WTC11 (cell line): ENCODE results near the gene NSMF. TPM values are rescaled to one million over a fixed set of nuclear protein-coding genes. Genes with fewer than 3 reads are reported as not detected.

ENCODE experiments used
- ATAC-seq: fragments of 200-7000 bp; cut with Tn5 transposase; 2 replicates; pipeline ENCODE4 v1.10.0; 2021; ENCODE audit warnings: mild to moderate bottlenecking, moderate library complexity
- CTCF ChIA-PET: fragments of 300-600 bp; sonication (Branson Sonifier 250); formaldehyde crosslinking; loops from one replicate; lab custom pipeline; 2021; ENCODE audit warnings: antibody characterized with exemption; lab: Charles Lee
- POLR2A ChIA-PET: fragments of 350-600 bp; sonication (Branson Sonifier 250); formaldehyde crosslinking; loops from one replicate; lab custom pipeline; 2021; ENCODE audit warnings: antibody characterized with exemption; lab: Charles Lee
- DNase-seq: peaks from one replicate; pipeline ENCODE4 v3.0.0; 2021; ENCODE audit warnings: low spot score
- H3K27ac Mint-ChIP-seq: 2 replicates; pipeline ENCODE4 v1.8.0; 2021; ENCODE audit warnings: mixed read lengths
- H3K27me3 Mint-ChIP-seq: 2 replicates; pipeline ENCODE4 v1.8.0; 2021; ENCODE audit warnings: low read depth, mild to moderate bottlenecking, moderate library complexity, mixed read lengths
- H3K36me3 Mint-ChIP-seq: 2 replicates; pipeline ENCODE4 v1.8.0; 2021; ENCODE audit warnings: mixed read lengths
- H3K4me1 Mint-ChIP-seq: 2 replicates; pipeline ENCODE4 v1.8.0; 2022; ENCODE audit warnings: mixed read lengths
- H3K4me3 Mint-ChIP-seq: 2 replicates; pipeline ENCODE4 v1.8.0; 2021; ENCODE audit warnings: mild to moderate bottlenecking, moderate library complexity, mixed read lengths
- H3K9me3 Mint-ChIP-seq: 2 replicates; pipeline ENCODE4 v1.8.0; 2021; ENCODE audit warnings: mixed read lengths
- ATF1 ChIP-seq: sonication (generic); formaldehyde crosslinking; IDR thresholded peaks from 2 replicates; pipeline ENCODE4 v1.8.1; 2023; ENCODE audit warnings: mild to moderate bottlenecking, moderate library complexity, missing genetic modification reagents
- CBFB ChIP-seq: sonication (generic); formaldehyde crosslinking; IDR thresholded peaks from 2 replicates; pipeline ENCODE4 v1.8.1; 2022; ENCODE audit warnings: mild to moderate bottlenecking, low read depth, missing genetic modification reagents
- ELF4 ChIP-seq: sonication (generic); formaldehyde crosslinking; IDR thresholded peaks from 2 replicates; pipeline ENCODE4 v1.8.1; 2022; ENCODE audit warnings: low read depth, mild to moderate bottlenecking, moderate library complexity, missing genetic modification reagents
- FOXP4 ChIP-seq: sonication (generic); formaldehyde crosslinking; IDR thresholded peaks from 2 replicates; pipeline ENCODE4 v1.8.0; 2022; ENCODE audit warnings: mild to moderate bottlenecking, missing genetic modification reagents
- NFATC4 ChIP-seq: fragments of 250-450 bp; sonication (Bioruptor Pico); IDR thresholded peaks from 2 replicates; pipeline ENCODE4 v1.9.0; 2021; ENCODE audit warnings: mild to moderate bottlenecking
- NFYB ChIP-seq: sonication (generic); formaldehyde crosslinking; conservative IDR thresholded peaks from 2 replicates; pipeline ENCODE4 v1.8.0; 2022; ENCODE audit warnings: low read depth, missing genetic modification reagents
- RELA ChIP-seq: sonication (generic); formaldehyde crosslinking; IDR thresholded peaks from 2 replicates; pipeline ENCODE4 v1.8.1; 2022; ENCODE audit warnings: missing genetic modification reagents, mild to moderate bottlenecking, borderline replicate concordance
- TCF7 ChIP-seq: sonication (generic); formaldehyde crosslinking; IDR thresholded peaks from 2 replicates; pipeline ENCODE4 v1.8.0; 2022; ENCODE audit warnings: mild to moderate bottlenecking, low read depth, missing genetic modification reagents, moderate library complexity
- USF2 ChIP-seq: sonication (generic); formaldehyde crosslinking; IDR thresholded peaks from 2 replicates; pipeline ENCODE4 v1.8.1; 2023; ENCODE audit warnings: mild to moderate bottlenecking, missing genetic modification reagents, moderate library complexity
- ZBTB43 ChIP-seq: sonication (generic); formaldehyde crosslinking; IDR thresholded peaks from 2 replicates; pipeline ENCODE4 v1.8.1; 2023; ENCODE audit warnings: mild to moderate bottlenecking, missing genetic modification reagents
- ZMAT4 ChIP-seq: fragments of 250-450 bp; sonication (Bioruptor Pico); IDR thresholded peaks from 2 replicates; pipeline ENCODE4 v1.9.0; 2021; ENCODE audit warnings: mild to moderate bottlenecking
- ZNF121 ChIP-seq: sonication (generic); formaldehyde crosslinking; IDR thresholded peaks from 2 replicates; pipeline ENCODE4 v1.8.0; 2023; ENCODE audit warnings: missing genetic modification reagents
- ZNF263 ChIP-seq: sonication (generic); formaldehyde crosslinking; IDR thresholded peaks from 2 replicates; pipeline ENCODE4 v1.8.1; 2022; ENCODE audit warnings: low read depth, mild to moderate bottlenecking, moderate library complexity, missing genetic modification reagents
- total RNA-seq: library from RNA; stranded (reverse); gene quantifications from 3 replicates; pipeline ENCODE4 v1.2.3, GENCODE V29; 2021
- TF ChIP-seq, protein P1 (sequence below): sonication (generic); formaldehyde crosslinking; IDR thresholded peaks from 2 replicates; pipeline ENCODE4 v1.8.0; 2022; ENCODE audit warnings: mild to moderate bottlenecking, missing genetic modification reagents
- TF ChIP-seq, protein P2 (sequence below): sonication (generic); formaldehyde crosslinking; IDR thresholded peaks from 2 replicates; pipeline ENCODE4 v1.8.1; 2022; ENCODE audit warnings: missing genetic modification reagents, borderline replicate concordance
- TF ChIP-seq, protein P3 (sequence below): sonication (generic); formaldehyde crosslinking; IDR thresholded peaks from 2 replicates; pipeline ENCODE4 v1.8.1; 2022; ENCODE audit warnings: low read depth, missing genetic modification reagents, borderline replicate concordance
- TF ChIP-seq, protein P4 (sequence below): sonication (generic); formaldehyde crosslinking; conservative IDR thresholded peaks from 2 replicates; pipeline ENCODE4 v1.8.1; 2022; ENCODE audit warnings: mild to moderate bottlenecking, missing genetic modification reagents

NSMF gene
- total RNA-seq, 1 experiment from 2014 or later, result 61.9 TPM

DNA sequence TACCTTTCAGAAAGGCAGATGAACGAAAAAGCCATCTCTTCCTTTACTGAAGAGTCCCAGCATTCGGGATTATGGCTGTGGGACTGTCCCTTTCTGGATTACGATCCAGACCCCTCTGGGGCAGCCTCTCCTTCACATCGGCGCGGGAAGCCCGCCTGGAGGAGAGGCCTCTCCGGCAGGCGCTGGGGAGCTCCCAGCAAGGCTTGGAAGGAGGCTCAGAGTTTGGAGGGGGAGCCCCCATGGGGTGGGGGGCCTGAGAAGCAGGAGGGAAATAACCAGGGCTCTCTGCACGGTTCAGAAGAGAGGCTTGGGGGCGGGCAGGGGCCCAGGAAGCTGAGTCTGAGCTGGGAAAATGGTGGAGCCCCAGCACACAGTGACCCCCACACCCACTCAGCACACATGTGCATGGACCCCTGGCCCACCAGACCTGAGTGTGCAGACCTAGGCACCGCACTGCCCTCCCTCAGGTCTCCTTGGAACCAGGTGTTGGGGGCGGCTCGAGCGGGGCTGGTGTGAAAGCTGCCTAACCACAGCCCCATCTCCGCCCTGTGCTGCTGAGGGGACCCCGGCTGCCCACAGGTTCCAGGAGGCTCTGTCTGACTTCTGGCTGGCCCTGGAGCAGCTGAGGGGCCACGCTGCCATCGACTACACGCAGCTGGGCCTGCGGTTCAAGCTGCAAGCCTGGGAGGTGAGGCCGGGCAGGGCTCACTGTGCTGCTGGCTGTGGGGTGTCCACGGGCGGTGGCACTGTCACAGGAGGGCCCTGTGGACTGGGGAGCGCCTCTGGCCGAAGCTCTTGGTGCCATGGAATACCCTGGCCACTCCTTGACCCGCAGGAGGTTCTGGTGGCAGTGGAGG is 31.5 kb downstream of the NSMF start:
- ATAC-seq, result no peak
- Mint-ChIP-seq H3K4me1 (no peaks in the 10 kb centered on the region), H3K27ac (no peak overlapping the region), H3K27me3 (no peaks in the 10 kb centered on the region; the same call in 1 of the 2 replicates), H3K4me3 (no peak overlapping the region), H3K36me3 (no peaks in the 10 kb centered on the region), H3K9me3 (no peaks in the 10 kb centered on the region)
- CTCF ChIA-PET, result interaction anchor here (1.0 to 1.5 kb wide), 2 partner anchors 17 to 141 kb away, joined by 3 read pairs; no protein-coding TSS in a partner anchor
- no peak for TF ChIP-seq NFYB
- TF ChIP-seq ZBTB43 (CRISPR knock-in tag), result no peak
- TF ChIP-seq ATF1 (CRISPR knock-in tag), result no peak
- no peak for TF ChIP-seq NFATC4 (CRISPR knock-in tag)
- TF ChIP-seq, protein P1, sequence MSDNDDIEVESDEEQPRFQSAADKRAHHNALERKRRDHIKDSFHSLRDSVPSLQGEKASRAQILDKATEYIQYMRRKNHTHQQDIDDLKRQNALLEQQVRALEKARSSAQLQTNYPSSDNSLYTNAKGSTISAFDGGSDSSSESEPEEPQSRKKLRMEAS (CRISPR knock-in tag), result no peak
- TF ChIP-seq RELA (CRISPR knock-in tag), result no peak
- no peak for TF ChIP-seq ZNF121
- TF ChIP-seq TCF7 (CRISPR knock-in tag), result no peak
- TF ChIP-seq ELF4 (CRISPR knock-in tag), result no peak
- no peak for TF ChIP-seq USF2 (CRISPR knock-in tag)
- TF ChIP-seq FOXP4 (CRISPR knock-in tag), result no peak
- no peak for TF ChIP-seq ZNF263 (CRISPR knock-in tag)
- TF ChIP-seq ZMAT4, result no peak
- TF ChIP-seq, protein P2, sequence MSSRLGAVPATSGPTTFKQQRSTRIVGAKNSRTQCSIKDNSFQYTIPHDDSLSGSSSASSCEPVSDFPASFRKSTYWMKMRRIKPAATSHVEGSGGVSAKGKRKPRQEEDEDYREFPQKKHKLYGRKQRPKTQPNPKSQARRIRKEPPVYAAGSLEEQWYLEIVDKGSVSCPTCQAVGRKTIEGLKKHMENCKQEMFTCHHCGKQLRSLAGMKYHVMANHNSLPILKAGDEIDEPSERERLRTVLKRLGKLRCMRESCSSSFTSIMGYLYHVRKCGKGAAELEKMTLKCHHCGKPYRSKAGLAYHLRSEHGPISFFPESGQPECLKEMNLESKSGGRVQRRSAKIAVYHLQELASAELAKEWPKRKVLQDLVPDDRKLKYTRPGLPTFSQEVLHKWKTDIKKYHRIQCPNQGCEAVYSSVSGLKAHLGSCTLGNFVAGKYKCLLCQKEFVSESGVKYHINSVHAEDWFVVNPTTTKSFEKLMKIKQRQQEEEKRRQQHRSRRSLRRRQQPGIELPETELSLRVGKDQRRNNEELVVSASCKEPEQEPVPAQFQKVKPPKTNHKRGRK, result no peak
- TF ChIP-seq, protein P3, sequence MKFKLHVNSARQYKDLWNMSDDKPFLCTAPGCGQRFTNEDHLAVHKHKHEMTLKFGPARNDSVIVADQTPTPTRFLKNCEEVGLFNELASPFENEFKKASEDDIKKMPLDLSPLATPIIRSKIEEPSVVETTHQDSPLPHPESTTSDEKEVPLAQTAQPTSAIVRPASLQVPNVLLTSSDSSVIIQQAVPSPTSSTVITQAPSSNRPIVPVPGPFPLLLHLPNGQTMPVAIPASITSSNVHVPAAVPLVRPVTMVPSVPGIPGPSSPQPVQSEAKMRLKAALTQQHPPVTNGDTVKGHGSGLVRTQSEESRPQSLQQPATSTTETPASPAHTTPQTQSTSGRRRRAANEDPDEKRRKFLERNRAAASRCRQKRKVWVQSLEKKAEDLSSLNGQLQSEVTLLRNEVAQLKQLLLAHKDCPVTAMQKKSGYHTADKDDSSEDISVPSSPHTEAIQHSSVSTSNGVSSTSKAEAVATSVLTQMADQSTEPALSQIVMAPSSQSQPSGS (CRISPR knock-in tag), result no peak
- TF ChIP-seq, protein P4, sequence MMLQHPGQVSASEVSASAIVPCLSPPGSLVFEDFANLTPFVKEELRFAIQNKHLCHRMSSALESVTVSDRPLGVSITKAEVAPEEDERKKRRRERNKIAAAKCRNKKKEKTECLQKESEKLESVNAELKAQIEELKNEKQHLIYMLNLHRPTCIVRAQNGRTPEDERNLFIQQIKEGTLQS (CRISPR knock-in tag), result no peak
- TF ChIP-seq CBFB (CRISPR knock-in tag), result no peak
- POLR2A ChIA-PET, result no interaction called here
- DNase-seq, result no peak
